Thyroid gland (tissue), 4 donors: ENCODE results near the gene EXOC4.

Experiments used
- POLR2A ChIP-seq, 2 donors: fragments of 450-650 bp; IDR thresholded peaks; one replicate each; pipeline ENCODE4 v1.6.1; 2017; ENCODE audit warnings: antibody characterized with exemption in 2 of 2, mild to moderate bottlenecking in 2 of 2, moderate library complexity in 1 of 2
- TF ChIP-seq, protein P1 (sequence below), 6 experiments: fragments of 200-600 bp in 3 of 6; fragments of 450-650 bp in 3 of 6; sonication (generic) in 3 of 6; IDR thresholded peaks; one replicate each; pipeline ENCODE4 v1.5.1; 2016 to 2019; ENCODE audit warnings: antibody characterized with exemption in 6 of 6, mild to moderate bottlenecking in 2 of 6, inconsistent platforms in 1 of 6, moderate library complexity in 1 of 6

DNA sequence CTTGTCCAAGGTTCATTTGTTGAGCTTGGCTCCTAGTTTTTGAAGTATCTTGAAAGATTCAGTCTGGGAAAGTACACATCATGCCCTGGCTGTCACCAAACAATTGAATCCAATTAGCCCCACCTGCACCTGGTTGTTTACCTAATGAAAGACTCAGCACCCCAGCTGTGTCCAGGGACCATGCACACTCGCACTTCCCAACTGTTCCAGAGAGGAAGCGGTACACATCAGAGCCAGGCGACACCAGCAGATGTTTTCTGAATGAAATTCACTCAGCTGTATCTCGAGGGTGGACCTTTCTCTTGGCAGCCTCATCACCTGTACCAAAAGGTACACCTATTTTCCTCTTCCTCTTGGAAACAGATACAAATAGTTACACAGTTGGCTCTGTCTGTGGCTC is 657.9 kb downstream of the EXOC4 start:
- TF ChIP-seq, protein P1, sequence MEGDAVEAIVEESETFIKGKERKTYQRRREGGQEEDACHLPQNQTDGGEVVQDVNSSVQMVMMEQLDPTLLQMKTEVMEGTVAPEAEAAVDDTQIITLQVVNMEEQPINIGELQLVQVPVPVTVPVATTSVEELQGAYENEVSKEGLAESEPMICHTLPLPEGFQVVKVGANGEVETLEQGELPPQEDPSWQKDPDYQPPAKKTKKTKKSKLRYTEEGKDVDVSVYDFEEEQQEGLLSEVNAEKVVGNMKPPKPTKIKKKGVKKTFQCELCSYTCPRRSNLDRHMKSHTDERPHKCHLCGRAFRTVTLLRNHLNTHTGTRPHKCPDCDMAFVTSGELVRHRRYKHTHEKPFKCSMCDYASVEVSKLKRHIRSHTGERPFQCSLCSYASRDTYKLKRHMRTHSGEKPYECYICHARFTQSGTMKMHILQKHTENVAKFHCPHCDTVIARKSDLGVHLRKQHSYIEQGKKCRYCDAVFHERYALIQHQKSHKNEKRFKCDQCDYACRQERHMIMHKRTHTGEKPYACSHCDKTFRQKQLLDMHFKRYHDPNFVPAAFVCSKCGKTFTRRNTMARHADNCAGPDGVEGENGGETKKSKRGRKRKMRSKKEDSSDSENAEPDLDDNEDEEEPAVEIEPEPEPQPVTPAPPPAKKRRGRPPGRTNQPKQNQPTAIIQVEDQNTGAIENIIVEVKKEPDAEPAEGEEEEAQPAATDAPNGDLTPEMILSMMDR (IDR thresholded peaks at IDR 0.05), result no peak
- no peak for TF ChIP-seq POLR2A (IDR thresholded peaks at IDR 0.05)
